GM12891 (cell line): ENCODE results near the gene RBL2.

Experiments used
- DNase-seq: peaks from one replicate; pipeline ENCODE4 v3.0.0; 2011; ENCODE audit warnings: low spot score; ENCODE audit not compliant: insufficient read length
- FAIRE-seq: peaks from 2 replicates; lab custom pipeline; 2011; peaks lifted over from hg19 to GRCh38; lab: Jason Lieb, UNC
- PAX5 ChIP-seq: IDR thresholded peaks from 2 replicates; pipeline ENCODE4 v1.6.1; 2011; ENCODE audit warnings: low read length, moderate library complexity, mild to moderate bottlenecking; ENCODE audit not compliant: insufficient read depth, severe bottlenecking
- POLR2A ChIP-seq: IDR thresholded peaks from 2 replicates; pipeline ENCODE4 v1.6.1; 2011; ENCODE audit warnings: low read depth, low read length, control low read depth
- POLR2AphosphoS5 ChIP-seq: IDR thresholded peaks from 2 replicates; pipeline ENCODE4 v1.6.1; 2011; ENCODE audit warnings: low read depth, low read length, control low read depth
- POU2F2 ChIP-seq: IDR thresholded peaks from 2 replicates; pipeline ENCODE4 v1.6.1; 2011; ENCODE audit warnings: low read depth, mild to moderate bottlenecking, control low read depth, low read length, moderate library complexity
- SPI1 ChIP-seq: IDR thresholded peaks from 2 replicates; pipeline ENCODE4 v1.6.1; 2011; ENCODE audit warnings: low read depth, low read length, control low read depth
- TAF1 ChIP-seq: IDR thresholded peaks from 2 replicates; pipeline ENCODE4 v1.6.1; 2011; ENCODE audit warnings: low read depth, low read length, control low read depth

The RBL2 gene

DNA sequence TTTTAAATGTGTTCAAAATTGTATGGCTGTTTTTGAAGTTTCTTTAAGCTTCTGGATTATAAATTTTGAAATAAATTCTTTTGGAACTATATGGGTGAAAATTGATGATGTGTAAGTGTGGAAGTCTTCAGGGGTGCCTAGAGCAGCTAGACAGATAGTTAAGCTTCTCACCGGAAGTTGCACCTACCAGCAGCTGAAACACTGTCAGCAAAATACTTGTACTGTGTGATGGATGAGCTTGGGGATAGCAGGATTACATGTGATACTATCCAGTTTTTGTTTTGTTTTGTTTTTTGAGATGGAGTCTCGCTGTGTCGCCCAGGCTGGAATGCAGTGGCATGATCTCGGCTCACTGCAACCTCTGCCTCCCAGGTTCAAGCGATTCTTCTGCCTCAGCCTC is 19.7 kb downstream of the RBL2 start:
- DNase-seq (no peak), FAIRE-seq (no peak)
- TF ChIP-seq SPI1 (no peak), POU2F2 (no peak), POLR2A (no peak), TAF1 (no peak), POLR2AphosphoS5 (no peak), PAX5 (no peak)

DNA sequence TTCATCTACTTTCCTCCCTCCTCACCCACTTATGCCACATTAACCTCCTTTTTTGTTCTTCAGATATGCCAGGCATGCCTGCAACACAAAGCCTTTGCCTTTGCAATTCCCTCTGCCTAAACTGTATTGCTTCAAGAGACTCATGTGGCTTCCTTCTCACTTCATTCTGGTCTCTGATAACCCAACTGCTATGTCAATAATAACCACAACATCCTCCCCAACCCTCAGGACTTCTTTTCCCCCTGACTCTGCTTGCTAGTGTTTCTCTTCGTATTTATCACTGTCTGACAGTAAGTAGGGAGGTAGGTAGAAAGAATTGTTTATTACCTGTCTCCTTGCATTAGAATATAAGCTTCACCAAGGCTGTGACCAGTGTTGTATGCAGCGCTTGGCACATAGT is 22.4 kb downstream of the RBL2 start:
- TF ChIP-seq TAF1 = no peak
- no peak for TF ChIP-seq SPI1
- TF ChIP-seq POU2F2 = no peak
- TF ChIP-seq POLR2AphosphoS5 = no peak
- no peak for TF ChIP-seq PAX5
- no peak for TF ChIP-seq POLR2A
- DNase-seq (no peak), FAIRE-seq (peak; percentile 26)

DNA sequence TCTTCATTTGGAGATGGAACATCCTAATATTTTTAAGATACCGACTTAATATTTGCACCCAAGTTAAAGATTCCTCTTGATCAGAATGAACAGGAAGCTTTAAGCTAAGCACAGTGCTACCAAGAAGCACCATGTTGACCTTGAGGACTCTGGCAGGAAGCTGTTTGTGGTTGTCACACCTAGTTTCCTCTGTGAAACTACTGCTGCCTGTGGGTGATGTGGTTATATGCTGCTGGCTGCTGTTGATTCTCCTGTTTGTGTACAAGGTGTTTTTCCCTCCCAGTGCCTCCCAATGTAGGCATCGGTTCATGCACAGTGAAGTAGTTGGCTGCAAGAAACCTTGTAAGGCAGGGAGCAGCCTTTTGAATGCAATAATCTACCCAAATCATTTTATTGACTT is 23.4 kb downstream of the RBL2 start:
- FAIRE-seq (peak; percentile 99), DNase-seq (peak; percentile 34)

DNA sequence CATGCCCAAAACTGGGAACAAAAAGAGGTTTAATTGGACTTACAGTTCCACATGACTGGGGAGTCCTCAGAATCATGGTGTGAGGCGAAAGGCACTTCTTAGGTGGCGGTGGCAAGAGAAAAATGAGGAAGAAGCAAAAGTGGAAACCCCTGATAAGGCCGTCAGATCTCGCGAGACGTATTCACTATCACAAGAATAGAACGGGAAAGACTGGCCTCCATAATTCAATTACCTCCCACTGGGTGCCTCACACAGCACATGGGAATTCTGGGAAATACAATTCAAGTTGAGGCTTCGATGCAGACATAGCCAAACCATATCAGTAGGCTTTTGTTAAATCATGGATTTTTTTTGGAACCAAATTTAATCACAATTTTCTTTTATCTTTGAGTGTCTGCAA is 24.4 kb downstream of the RBL2 start:
- FAIRE-seq (no peak), DNase-seq (no peak)
- TF ChIP-seq SPI1 (no peak), PAX5 (no peak), POLR2A (no peak), POLR2AphosphoS5 (no peak)

More for the DNA sequence above, 23.4 kb downstream of the RBL2 start:
- TF ChIP-seq POU2F2 (peak; percentile 69; the same call in 1 of the 2 replicates), POLR2AphosphoS5 (no peak), SPI1 (0 out of 2 replicates have a peak, but pooled peaks have one; percentile 15)

DNA sequence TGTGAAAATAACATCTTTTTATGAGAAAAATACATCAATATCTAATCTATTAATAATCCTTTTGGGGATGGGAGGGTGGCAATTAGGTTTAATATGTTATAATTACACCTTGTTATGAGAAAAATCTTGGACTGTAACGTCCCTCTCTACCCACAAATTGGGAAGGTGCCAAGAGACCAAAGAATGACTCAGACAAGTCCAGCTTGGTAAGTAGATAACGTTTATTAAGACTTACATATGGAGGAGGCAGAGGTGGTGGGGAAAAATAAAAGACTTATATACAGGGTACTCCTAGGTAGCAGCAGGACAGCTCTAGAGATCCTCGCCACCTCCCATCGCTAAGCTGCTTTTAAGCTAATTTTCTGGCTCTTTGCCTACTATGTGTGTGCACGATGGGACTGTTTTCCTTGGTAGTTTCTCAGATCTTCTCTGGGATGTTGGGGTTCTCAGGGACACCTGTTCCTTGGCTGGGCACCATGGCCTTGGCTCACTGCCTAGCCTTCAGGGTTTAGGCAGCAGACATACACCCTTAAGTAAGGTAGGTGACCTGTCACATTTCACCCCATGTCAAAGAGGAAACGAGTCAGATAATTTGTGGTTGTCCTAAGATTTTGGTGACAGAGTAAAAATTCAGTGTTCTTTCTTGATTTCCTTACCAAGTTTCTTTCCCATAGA is 31.5 kb downstream of the RBL2 start:
- DNase-seq = no peak

DNA sequence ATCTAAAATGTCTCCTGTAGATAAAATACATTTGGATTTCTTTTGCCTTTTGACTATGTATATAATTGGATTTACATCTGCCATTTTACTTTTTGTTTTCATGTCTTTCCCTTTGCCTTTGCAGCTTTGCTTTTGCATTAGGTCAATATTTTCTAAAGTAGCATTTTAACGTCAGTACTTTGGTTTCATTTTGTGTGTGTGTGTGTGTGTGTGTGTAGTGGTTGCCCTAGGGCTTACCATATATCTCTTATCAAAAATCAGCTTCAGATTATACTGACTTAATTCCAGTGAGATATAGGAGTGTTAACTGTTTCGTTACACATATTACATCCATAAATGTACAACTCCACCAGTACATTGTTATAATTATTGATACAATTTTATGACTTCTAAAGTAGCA is 42.6 kb downstream of the RBL2 start:
- FAIRE-seq = no peak

More for the DNA sequence above, 31.5 kb downstream of the RBL2 start:
- TF ChIP-seq POLR2A = no peak
- TF ChIP-seq PAX5 = no peak
- TF ChIP-seq POU2F2 = no peak
- TF ChIP-seq TAF1 = no peak
- TF ChIP-seq POLR2AphosphoS5 = no peak
- TF ChIP-seq SPI1 = no peak
- FAIRE-seq = no peak

DNA sequence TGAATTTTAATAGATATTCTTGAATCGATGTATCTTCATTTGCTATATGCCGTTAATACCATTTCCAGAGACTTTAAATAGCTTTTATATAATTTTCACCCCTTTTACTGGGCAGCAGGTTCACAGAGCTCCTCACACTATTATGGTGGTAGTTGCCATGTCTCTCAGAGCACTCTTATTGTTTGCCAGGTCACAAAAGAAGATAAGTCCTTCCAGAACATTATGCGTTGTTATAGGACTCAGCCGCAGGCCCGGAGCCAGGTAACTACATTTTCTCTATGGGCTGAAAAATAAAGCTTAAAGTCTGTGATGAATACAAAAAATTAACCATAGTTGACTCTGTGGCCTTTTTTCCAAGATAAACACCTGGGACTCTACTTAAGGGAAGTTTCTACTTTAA is 44.7 kb downstream of the RBL2 start:
- TF ChIP-seq PAX5 (no peak), POLR2AphosphoS5 (no peak), POLR2A (no peak), POU2F2 (no peak), SPI1 (no peak), TAF1 (no peak)
- DNase-seq (no peak), FAIRE-seq (no peak)

More for the DNA sequence above, 42.6 kb downstream of the RBL2 start:
- TF ChIP-seq POLR2AphosphoS5 (no peak), PAX5 (no peak), POLR2A (no peak), POU2F2 (no peak), SPI1 (no peak), TAF1 (no peak)
- DNase-seq = no peak

DNA sequence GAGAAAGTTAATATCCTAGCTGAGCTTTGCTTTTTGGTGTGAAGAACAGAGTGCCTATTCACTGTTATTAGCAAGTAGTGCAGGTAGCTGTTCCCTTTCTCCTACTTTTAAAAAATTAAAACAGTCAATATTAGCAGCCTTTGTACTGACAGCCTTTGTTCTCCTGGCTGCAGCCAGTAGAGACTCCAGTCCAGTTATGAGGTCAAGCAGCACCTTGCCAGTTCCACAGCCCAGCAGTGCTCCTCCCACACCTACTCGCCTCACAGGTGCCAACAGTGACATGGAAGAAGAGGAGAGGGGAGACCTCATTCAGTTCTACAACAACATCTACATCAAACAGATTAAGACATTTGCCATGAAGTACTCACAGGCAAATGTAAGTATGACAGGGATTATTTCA is 46.1 kb downstream of the RBL2 start:
- TF ChIP-seq SPI1 (no peak), TAF1 (no peak), POU2F2 (no peak), PAX5 (no peak), POLR2A (no peak)
- DNase-seq (no peak), FAIRE-seq (no peak)

GRCh38 chr16:53482123-53482522 is 47.9 kb downstream of the RBL2 start:
- TF ChIP-seq TAF1 = no peak
- no peak for FAIRE-seq
- no peak for DNase-seq

GRCh38 chr16:53484542-53484941 is 50.3 kb downstream of the RBL2 start:
- DNase-seq (no peak), FAIRE-seq (no peak)
- no peak for TF ChIP-seq POLR2AphosphoS5
- no peak for TF ChIP-seq POU2F2

GRCh38 chr16:53486230-53486629 is 52.0 kb downstream of the RBL2 start:
- TF ChIP-seq TAF1 = no peak

More at GRCh38 chr16:53486230-53486629, 52.0 kb downstream of the RBL2 start:
- no peak for FAIRE-seq
- DNase-seq = no peak
